PC-3 (cell line): Measurements from ENCODE around the gene KCNA2. TPM values are rescaled to one million over a fixed set of nuclear protein-coding genes. Genes with fewer than 3 reads are reported as not detected.

Experiments
- ATAC-seq: fragments of 200-7000 bp; cut with Tn5 transposase; 2 replicates; pipeline ENCODE4 v1.9.1; 2020; ENCODE audit warnings: mild to moderate bottlenecking, moderate library complexity
- BruUV-seq: library from RNA; stranded (reverse); fragments of 400-500 nt; replicated peaks from 2 replicates; lab custom pipeline; 2021; lab: Mats Ljungman, UMichigan
- CTCF ChIA-PET: fragments of 300-600 bp; sonication (Branson Sonifier 250); formaldehyde crosslinking; loops from one replicate; lab custom pipeline; 2022; ENCODE audit warnings: antibody characterized with exemption; lab: Charles Lee
- POLR2A ChIA-PET: fragments of 300-600 bp; sonication (Branson Sonifier 250); formaldehyde crosslinking; loops from one replicate; lab custom pipeline; 2022; ENCODE audit warnings: antibody characterized with exemption; ENCODE audit not compliant: unreplicated experiment; lab: Charles Lee
- DNase-seq: peaks from one replicate; pipeline ENCODE4 v3.0.0-alpha.2; 2015
- H2AFZ ChIP-seq: fragments of 300-600 bp; sonication (generic); 2 replicates; pipeline ENCODE4 v1.6.0; 2016; ENCODE audit warnings: antibody characterized with exemption, low read length
- H3F3A ChIP-seq: fragments of 300-600 bp; sonication (generic); one replicate; pipeline ENCODE4 v1.6.0; 2017; ENCODE audit warnings: antibody characterized with exemption, low read length, control low read depth, mild to moderate bottlenecking; ENCODE audit not compliant: unreplicated experiment
- H3K27ac ChIP-seq: fragments of 300-600 bp; sonication (generic); 2 replicates; pipeline ENCODE4 v1.5.1; 2016; ENCODE audit warnings: mild to moderate bottlenecking, low read length
- H3K27me3 ChIP-seq: fragments of 300-600 bp; sonication (generic); 2 replicates; pipeline ENCODE4 v1.6.1; 2016; ENCODE audit warnings: low read length, mixed read lengths
- H3K36me3 ChIP-seq: fragments of 300-600 bp; sonication (generic); 2 replicates; pipeline ENCODE4 v1.6.1; 2016; ENCODE audit warnings: low read depth, mixed run types, low read length, mixed read lengths
- H3K4me1 ChIP-seq: fragments of 300-600 bp; sonication (generic); 2 replicates; pipeline ENCODE4 v1.5.1; 2016; ENCODE audit warnings: low read length; ENCODE audit not compliant: insufficient read depth
- H3K4me2 ChIP-seq: fragments of 300-600 bp; sonication (generic); 2 replicates; pipeline ENCODE4 v1.6.0; 2016; ENCODE audit warnings: low read length
- H3K4me3 ChIP-seq: fragments of 300-600 bp; sonication (generic); 2 replicates; pipeline ENCODE4 v1.5.1; 2016; ENCODE audit warnings: mild to moderate bottlenecking, low read length, mixed read lengths
- H3K79me2 ChIP-seq: fragments of 300-600 bp; sonication (generic); 2 replicates; pipeline ENCODE4 v1.6.1; 2017; ENCODE audit warnings: low read length, mixed read lengths
- H3K9ac ChIP-seq: fragments of 300-600 bp; sonication (generic); 2 replicates; pipeline ENCODE4 v1.6.0; 2016; ENCODE audit warnings: mild to moderate bottlenecking, low read length
- H3K9me2 ChIP-seq: fragments of 300-600 bp; sonication (generic); replicated peaks from 2 replicates; pipeline ENCODE4 v1.6.1; 2016; ENCODE audit warnings: mixed run types, low read length, mixed read lengths
- H3K9me3 ChIP-seq: fragments of 300-600 bp; sonication (generic); 2 replicates; pipeline ENCODE4 v1.6.1; 2016; ENCODE audit warnings: low read length, mixed read lengths
- H4K20me1 ChIP-seq: fragments of 300-600 bp; sonication (generic); 2 replicates; pipeline ENCODE4 v1.6.1; 2016; ENCODE audit warnings: low read length, mixed read lengths
- EZH2 ChIP-seq: fragments of 300-600 bp; sonication (generic); IDR thresholded peaks from one replicate; pipeline ENCODE4 v1.6.1; 2017; ENCODE audit warnings: antibody characterized with exemption, mild to moderate bottlenecking, low read length; ENCODE audit not compliant: unreplicated experiment
- EZH2phosphoT487 ChIP-seq: fragments of 300-600 bp; sonication (generic); IDR thresholded peaks from 2 replicates; pipeline ENCODE4 v1.6.1; 2018; ENCODE audit warnings: mild to moderate bottlenecking, antibody characterized with exemption, low read length, borderline replicate concordance
- intact Hi-C: fragments of 100-400 bp; cut with micrococcal nuclease; formaldehyde crosslinking; loops from 2 replicates; pipeline ENCODE4 v1.9.0; 2023
- total RNA-seq: library from RNA; depleted of rRNA; stranded (reverse); fragments of >200 nt; gene quantifications from 2 replicates; pipeline ENCODE4 v1.2.3, GENCODE V29; 2014
- TF ChIP-seq, protein P1 (sequence below): fragments of 300-600 bp; sonication (generic); conservative IDR thresholded peaks from 2 replicates; pipeline ENCODE4 v1.5.1; 2017; ENCODE audit warnings: antibody characterized with exemption, low read depth, mild to moderate bottlenecking, low read length

KCNA2 gene
- total RNA-seq, 1 experiment from 2014 or later: not detected

DNA sequence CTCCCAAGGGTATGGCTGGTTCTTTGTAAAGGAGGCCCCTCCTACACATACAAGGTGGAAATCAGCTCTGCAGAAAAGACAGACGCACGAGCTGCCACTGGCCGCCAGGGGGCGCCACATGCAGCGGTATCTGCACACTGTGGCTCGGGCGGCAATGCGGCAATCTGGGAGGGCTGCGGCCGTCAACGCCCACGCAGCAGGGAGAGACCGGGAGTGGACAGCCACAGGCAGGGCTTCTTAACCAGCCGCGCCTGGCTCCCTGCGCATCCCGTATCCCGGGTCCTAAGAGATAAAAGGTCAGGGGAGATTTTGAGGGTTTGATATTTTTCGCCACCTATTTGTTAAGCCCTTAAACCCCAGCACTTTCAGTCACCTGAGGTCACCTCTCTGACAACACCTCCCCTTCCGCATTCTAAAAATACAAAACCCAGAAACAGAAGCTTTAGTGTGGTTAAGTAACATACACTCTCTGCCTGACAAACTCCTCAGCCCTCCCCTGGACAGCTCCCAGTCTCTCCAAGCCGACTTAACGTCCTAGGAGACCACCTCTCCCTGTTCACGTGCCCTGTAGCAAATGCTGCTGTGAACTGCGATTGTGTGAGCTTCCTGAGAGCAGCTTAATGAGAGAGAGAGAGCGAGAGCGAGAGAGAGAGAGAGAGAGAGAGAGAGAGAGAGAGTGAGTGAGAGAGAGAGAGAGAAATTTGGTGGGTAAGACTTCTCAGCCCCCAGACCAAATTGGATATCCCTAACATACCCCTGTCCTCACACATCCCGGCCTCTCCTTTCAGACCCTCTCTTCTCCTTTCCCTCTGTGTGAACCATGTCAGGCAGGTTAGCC, 13.5 kb upstream of the KCNA2 start:
- intact Hi-C loops: loop anchor here (5.0 to 10.0 kb wide), 4 partner anchors 72 to 532 kb away; no protein-coding TSS in a partner anchor

DNA sequence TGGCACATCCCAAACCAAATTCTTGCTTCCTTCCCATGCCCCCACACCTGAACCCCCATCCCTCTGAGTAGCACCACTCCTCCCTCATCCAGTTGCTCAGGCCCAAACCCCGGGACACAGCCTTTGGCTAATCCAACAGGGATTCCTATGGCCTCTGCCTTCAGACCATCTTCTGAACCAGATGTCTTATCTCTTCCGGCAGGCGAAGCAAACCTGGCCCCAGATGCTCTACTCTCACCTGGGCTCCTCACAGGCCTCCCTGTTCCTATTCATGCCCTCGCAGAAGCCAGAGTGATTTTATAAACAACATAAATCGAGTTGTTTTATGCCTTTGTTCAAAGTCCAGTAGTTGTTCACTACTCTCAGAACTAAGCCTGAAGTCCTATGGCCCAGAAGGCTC, 12.5 kb upstream of the KCNA2 start:
- no peaks in the 10 kb centered on the region for H3K9me2 ChIP-seq
- ATAC-seq: no peak
- H3K9ac ChIP-seq: no peak overlapping the region
- H3K27ac ChIP-seq: no peak overlapping the region
- H3K9me3 ChIP-seq: no peaks in the 10 kb centered on the region
- H3K27me3 ChIP-seq: peaks cover 37% of the 10 kb centered on the region
- no peak overlapping the region for H3K4me3 ChIP-seq
- ChIA-PET CTCF (interaction anchor here (0.5 to 1.0 kb wide), 3 partner anchors 34 to 147 kb away, joined by 3 to 10 read pairs (median 3); no protein-coding TSS in a partner anchor), POLR2A (no interaction called here)
- peaks cover 6% of the 10 kb centered on the region; the same call in 1 of the 2 replicates for H3K4me1 ChIP-seq
- no TSS peak for BruUV-seq
- H3K79me2 ChIP-seq: no peaks in the 10 kb centered on the region
- H3F3A ChIP-seq: no peaks in the 10 kb centered on the region
- intact Hi-C loops: loop anchor here (5.0 to 10.0 kb wide), 4 partner anchors 71 to 531 kb away; no protein-coding TSS in a partner anchor
- H2AFZ ChIP-seq: no peak overlapping the region
- no peak for TF ChIP-seq EZH2
- TF ChIP-seq, protein P1, sequence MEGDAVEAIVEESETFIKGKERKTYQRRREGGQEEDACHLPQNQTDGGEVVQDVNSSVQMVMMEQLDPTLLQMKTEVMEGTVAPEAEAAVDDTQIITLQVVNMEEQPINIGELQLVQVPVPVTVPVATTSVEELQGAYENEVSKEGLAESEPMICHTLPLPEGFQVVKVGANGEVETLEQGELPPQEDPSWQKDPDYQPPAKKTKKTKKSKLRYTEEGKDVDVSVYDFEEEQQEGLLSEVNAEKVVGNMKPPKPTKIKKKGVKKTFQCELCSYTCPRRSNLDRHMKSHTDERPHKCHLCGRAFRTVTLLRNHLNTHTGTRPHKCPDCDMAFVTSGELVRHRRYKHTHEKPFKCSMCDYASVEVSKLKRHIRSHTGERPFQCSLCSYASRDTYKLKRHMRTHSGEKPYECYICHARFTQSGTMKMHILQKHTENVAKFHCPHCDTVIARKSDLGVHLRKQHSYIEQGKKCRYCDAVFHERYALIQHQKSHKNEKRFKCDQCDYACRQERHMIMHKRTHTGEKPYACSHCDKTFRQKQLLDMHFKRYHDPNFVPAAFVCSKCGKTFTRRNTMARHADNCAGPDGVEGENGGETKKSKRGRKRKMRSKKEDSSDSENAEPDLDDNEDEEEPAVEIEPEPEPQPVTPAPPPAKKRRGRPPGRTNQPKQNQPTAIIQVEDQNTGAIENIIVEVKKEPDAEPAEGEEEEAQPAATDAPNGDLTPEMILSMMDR: no peak
- no peak for TF ChIP-seq EZH2phosphoT487
- no peak overlapping the region for H3K4me2 ChIP-seq
- no peaks in the 10 kb centered on the region for H3K36me3 ChIP-seq
- DNase-seq: no peak
- no peaks in the 10 kb centered on the region for H4K20me1 ChIP-seq

More for the DNA sequence above, 13.5 kb upstream of the KCNA2 start:
- ChIA-PET POLR2A (no interaction called here), CTCF (interaction anchor here (0.5 to 1.0 kb wide), 5 partner anchors 35 to 184 kb away, joined by 3 to 10 read pairs (median 3); no protein-coding TSS in a partner anchor)
- Histone ChIP-seq H3K4me1 (peaks cover 6% of the 10 kb centered on the region; the same call in 1 of the 2 replicates), H3K4me2 (no peak overlapping the region), H3K79me2 (no peaks in the 10 kb centered on the region), H3F3A (no peaks in the 10 kb centered on the region), H3K9me2 (no peaks in the 10 kb centered on the region), H3K36me3 (no peaks in the 10 kb centered on the region), H3K4me3 (no peak overlapping the region), H3K9ac (no peak overlapping the region), H3K27me3 (peaks cover 45% of the 10 kb centered on the region), H4K20me1 (no peaks in the 10 kb centered on the region), H3K9me3 (no peaks in the 10 kb centered on the region), H2AFZ (no peak overlapping the region), H3K27ac (no peak overlapping the region)
- ATAC-seq: peak; percentile 78
- DNase-seq: peak; percentile 79
- no TSS peak for BruUV-seq
- TF ChIP-seq EZH2phosphoT487 (no peak), EZH2 (no peak)
- TF ChIP-seq, protein P1: peak; percentile 97
